Stimulated activated CD8-positive, alpha-beta memory T cell treated with anti-CD3 and anti-CD28 coated beads, Interleukin-12 subunit alpha, Interleukin-12 subunit beta, amount 100 ng/mL, for 1 hour (primary cell): ENCODE measurements around the gene CAPZB.
A peak's percentile ranks its signal among the peaks of the same experiment; 100 is the strongest.

Source experiments
- DNase-seq: peaks from one replicate; pipeline ENCODE4 v3.0.0-alpha.2; 2020; ENCODE audit warnings: low read depth

Gene CAPZB

GRCh38 chr1:19468397-19468956, 16.9 kb downstream of the CAPZB start:
- DNase-seq: peak; percentile 45

DNA sequence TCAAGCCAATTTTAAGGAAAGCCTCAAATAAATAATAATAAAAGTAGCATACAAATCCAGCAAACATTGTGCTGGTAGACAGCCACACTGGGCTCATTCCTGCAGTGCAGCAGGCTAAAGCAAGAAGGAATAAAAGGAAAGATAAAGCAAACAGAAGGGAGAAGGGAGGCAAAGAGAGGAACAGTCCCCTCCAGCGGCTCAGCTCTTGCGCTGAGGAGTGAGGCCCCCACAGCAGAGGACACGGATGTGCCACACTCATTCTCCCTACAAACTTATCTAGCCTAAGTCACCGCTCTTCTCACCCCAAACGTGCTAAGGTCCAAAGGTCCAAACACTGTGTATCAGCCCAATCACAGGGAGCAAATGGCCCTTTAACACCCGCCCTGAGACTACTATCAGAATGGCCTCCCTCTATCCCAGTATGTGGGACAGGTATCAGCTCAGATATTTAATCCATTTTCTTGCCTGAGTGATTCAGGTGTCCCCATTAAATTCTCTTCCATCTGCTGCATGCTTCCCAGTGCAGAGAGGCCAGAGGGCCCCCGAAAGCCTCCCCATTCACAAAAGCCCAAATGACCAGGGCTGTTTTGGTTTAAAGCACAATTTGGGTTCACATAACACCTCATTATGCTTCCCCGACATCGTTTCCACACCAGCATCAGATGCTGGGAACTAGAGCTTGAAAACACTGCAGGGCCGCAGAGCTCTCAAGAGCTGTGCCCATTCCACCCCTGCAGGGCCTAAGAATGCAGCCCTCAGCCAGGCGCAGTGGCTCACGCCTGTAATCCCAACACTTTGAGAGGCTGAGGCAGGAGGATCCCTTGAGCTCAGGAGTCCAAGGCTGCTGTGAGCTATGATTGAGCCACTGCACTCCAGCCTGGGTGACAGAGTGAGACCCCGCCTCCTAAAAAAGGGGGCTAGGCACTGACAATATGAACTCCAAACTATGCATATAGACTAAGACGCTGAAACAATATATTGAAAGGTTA, 17.8 kb downstream of the CAPZB start:
- DNase-seq: no peak

DNA sequence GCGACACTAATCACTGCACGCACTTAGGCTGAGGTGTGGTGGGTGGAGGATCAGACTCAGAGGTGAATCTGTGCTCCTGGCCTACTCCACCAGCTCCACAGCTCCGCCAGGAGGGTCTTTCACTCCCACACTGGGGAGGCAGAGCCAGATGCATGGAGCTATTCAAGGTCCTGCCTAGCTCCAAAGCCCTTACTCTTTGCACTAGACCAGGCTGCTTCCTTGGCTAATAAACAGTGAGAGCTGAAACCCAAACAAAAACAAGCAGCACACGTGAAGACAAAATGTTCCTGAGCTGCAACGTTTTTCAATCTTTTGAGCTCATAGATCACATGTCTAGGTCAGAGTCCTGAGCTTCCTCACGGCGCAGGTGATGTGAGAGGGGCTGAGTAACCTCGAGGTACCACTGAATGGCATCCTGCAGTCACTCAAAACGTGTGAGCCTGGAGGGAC, 19.2 kb downstream of the CAPZB start:
- no peak for DNase-seq

- no peak for DNase-seq
Observed at GRCh38 chr1:19465650-19466049, 19.7 kb downstream of the CAPZB start.

- DNase-seq: no peak
Observed at GRCh38 chr1:19465123-19465522, 20.2 kb downstream of the CAPZB start.

GRCh38 chr1:19464696-19465095, 20.6 kb downstream of the CAPZB start:
- DNase-seq: no peak

DNA sequence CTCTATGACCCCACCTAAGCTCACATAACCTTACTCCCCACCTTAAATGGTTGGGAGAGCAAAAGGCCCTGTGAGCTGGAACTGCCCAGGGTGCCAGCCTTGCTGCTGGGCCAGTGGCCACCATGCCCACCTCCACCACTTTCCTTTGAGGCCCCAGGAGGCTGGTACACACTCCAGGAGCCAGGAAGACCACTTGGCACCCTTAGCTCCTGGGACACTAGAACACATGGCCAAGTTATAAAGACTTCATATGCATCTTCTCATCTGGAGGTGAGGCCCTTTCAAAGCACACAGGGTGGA, 21.9 kb downstream of the CAPZB start:
- no peak for DNase-seq

DNA sequence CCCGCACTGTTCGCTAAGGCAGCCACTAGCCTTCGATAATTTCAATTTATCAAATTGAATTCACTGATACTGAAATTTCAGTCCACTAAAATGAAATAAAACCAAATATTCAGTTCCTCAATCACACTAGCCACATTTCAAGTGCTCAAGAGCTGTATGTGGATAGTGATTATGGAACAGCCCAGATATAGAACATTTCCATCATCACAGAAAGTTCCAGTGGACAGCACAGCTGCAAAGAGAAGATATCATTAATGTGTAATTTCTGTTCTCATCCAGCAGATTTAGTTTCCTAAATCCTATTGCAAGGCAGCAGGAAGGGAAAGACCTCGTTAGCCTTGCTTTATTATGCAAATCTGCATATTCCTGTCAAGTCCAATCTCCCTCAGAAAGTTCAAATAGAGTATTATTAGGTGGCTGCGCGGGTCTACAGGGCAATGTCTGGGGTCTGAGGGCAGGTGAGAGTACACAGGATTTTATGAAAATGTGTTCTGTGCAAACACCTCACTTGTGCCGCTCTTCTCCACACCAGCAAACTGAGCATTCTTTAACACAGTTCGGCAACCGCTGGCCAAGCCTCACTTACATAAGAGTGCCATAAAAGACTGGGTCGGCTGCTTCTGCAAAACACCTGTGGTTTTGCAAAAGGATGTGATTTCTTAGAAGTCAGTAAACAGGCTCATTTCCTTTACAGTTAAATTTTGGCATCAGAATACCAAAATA, 22.4 kb downstream of the CAPZB start:
- peak; percentile 43 for DNase-seq

DNA sequence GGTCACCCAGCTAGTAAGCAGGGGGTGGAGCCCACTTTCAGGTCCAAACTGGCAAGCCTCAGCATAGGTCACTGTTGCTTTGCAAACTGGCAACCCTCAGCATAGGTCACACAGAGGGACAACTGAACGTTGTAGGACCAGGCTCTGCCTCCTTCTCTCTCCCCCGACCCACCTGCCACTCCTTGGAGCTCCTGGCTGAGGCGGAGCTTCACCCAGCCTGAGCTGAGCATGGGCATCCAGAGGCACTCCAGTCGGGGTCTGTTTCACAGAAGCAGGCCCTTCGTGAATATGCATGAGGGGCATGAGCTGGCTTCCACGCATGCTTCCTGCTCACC, 24.2 kb downstream of the CAPZB start:
- DNase-seq: no peak

DNA sequence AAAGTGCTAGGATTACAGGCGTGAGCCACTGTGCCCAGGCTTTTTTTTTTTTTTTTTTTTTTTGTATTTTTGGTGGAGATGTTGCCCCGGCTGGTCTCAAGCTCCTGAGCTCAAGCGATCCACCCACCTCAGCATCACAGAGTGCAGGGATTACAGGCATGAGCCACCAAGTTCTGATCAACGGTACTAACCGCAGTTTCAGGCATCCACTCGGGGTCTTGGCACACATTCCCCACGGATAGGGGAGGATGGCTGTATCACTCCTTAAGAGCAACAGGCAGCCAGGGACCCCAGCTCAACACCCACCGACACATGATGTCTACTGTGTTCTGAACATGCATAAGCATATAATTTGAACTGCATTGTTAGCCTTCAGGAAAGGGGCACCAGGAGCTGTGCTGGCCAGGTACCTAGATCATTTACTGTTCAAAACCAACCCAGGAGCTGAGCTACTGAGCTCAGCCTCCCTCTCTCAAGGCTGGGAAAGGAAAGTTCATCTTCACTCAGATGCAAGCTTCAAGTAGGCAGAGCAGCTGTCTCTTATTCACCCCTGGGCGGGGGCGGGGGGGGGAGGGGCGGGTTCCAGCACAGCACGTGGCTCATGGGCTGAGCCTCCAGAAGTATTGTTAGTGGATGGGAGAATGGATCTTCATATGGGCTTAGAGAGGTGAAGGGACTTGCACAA, 24.7 kb downstream of the CAPZB start:
- no peak for DNase-seq

DNA sequence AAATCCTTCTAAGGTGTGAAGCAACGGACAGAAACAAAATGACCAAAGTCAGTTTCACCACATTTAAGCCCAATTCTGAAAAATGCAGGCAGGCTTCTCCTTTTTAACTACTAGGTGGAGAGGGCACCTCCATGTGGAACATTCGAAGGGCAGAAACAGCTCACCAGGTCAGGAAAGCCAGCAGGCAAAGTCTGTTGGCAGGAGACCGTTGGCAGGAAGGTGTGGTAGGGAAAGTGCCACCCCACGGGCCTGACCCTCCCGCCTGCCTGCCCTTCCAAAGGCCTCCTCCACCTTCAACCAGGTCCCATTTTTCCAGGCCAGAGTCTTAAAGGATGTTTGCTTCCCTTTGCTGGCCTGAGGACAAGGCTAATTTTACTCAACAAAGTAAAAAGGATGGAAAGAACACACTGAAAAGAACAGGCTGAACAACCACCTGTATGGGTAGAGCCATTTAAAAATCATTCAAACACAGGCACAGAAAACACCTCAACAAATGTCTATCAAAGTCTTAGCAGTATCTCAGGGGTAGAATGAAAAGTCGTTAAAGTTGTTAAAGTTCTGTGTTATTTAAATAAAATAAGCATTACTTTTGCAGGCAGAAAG, 26.4 kb downstream of the CAPZB start:
- DNase-seq: no peak

DNA sequence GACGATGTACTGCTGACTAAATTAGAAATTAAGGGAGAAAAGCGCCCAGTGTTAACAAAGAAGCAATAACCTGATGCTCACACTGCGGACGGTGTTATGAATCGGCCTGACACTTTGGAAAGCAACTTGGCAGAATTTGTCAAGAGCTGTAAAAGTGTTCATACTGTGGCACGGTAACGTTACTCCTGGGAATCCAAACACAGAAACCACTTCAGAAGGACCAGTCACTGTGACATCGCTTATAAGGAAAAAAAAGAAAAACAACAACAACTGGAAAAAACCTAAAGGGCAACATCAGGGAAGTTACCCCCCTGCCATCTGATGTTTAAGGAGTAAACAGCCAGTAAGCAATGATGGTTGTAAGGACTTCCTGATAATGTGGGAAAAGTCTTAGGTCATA, 27.7 kb downstream of the CAPZB start:
- no peak for DNase-seq

DNA sequence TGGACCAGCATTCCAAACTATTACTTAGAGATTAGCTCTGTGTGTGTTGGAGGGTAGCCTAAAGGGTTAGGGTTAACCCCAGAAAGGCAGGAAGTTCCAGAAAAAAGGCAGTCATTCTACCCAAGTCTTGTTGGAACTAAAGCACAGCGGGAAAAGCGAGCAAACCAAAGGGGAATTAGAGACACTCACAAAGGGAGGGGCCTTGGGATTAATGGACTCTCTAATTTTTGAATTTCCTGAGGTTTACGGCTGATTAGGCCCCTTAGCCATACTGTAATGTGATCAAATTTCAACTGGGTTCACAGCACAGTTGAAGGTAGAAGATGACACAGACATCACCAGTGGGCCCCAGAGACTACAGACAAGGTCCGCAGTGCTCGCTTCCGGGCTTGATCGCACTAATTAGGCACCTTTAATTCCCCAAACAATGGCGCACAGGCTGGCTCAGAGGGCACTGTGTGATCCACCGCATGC, 28.3 kb downstream of the CAPZB start:
- DNase-seq: no peak

GRCh38 chr1:19455353-19455752, 30.0 kb downstream of the CAPZB start:
- no peak for DNase-seq

DNA sequence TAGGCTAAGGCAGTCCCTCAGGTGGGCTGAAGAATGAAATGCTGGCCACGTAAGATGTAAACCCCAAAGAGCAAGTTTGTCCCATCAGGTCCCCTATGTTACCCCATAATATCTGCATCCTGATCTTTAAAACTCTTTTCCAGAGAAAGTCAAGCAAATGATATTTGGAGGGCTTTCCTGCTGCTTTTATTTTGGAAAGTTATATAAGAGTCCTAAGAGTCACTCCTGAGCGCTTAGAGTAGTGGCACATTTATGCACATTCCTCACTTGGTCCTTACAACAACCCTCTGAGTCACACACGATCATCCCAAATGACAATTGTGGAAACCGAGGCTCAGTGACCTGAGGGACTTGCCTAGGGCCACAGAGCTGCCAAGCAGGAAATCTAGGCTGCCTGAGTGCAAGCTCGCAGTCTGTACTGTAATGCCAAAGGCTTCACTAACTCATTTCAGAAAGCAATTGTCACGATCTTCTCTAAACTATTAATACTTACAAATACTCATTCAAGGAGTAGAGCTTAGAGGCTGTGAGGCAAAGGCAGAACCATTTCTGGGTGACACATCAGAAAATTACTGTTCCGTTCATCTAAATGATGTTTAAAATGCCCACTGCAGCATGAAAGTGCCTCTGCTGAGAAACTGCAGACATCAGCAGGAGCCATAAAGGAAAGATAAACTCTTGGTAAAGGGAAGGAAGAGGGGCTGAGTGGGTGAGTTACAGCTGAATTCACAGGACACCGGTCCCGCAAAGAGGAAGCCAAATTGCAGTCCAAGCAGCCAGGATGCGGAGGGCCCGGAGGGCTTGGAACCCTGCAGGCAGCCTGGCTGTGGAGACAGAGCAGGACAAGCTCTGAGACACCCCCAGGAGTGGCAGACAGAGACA, 30.8 kb downstream of the CAPZB start:
- no peak for DNase-seq

- DNase-seq: no peak
Observed at GRCh38 chr1:19453741-19454201, 31.6 kb downstream of the CAPZB start.

DNA sequence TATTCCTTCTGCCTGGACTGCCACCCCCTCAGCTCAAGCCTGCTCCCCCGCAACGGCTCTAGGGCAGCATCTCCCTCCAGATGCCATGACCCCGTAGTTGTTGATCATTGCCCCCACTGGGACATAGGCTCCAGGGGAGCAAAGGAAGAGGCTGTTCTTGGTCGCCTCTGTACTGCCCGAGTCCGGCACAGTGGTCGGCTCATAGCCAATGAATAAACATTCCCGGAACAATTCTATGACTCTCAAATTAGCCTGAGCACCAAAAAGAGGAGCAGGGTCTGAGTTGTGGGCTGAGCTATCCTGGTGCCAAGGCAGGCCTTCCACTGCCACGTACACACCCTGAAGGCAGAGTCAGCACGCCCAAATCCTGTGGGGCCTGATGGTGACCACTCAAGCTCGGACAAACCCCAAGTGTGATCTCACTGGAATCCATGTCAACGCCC, 33.1 kb downstream of the CAPZB start:
- no peak for DNase-seq

DNA sequence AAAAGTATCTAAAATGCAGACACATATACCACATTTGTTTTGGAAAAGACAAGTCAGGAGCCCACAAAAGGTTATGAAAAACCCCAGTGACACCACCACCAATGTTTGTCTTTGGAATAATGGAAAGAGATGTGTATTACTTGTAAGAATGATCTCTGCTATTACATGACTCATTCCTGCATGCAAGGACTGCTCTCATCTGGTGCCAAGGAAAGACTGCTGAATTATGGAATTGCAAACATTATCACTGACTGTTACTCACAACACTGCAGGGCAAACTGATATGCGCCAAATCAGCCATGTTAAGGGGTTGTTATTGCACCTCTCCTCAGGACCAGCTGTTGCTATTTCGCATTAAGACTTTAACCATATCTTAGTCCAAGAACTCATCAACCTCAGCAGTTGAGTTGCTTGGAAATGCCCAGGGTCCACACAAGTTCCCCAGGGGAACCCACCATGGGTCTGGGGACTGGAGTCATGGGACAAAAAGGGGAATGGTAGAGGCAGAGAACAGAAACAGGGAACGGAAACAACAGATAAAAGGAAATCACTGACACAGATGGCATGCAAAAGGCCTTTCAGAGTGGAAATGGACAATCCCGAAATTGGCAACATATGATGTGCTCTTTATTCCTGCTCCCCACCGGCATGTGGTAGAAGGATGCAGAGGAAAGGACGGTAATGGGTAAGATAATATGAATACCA, 34.4 kb downstream of the CAPZB start:
- DNase-seq: no peak

GRCh38 chr1:19449454-19450228, 35.7 kb downstream of the CAPZB start:
- no peak for DNase-seq
